Cardiac fibroblast (primary cell): ENCODE results near the gene HELB.

Source experiments
- DNase-seq, 2 donors: peaks; one replicate each; pipeline versions ENCODE4 v3.0.0 to v3.0.0-alpha.2; 2010; ENCODE audit warnings: low read depth in 2 of 2
- H3K4me3 ChIP-seq, 2 donors: replicated peaks in 1 of 2; 1 replicate in 1 of 2; 2 replicates in 1 of 2; pipeline ENCODE4 v1.5.1; 2011; ENCODE audit warnings: low read depth in 2 of 2, low read length in 2 of 2, mild to moderate bottlenecking in 2 of 2, moderate library complexity in 1 of 2
- TF ChIP-seq, protein P1 (sequence below): IDR thresholded peaks from one replicate; pipeline ENCODE4 v1.5.1; 2011; ENCODE audit warnings: low read depth, mild to moderate bottlenecking, low read length, inconsistent platforms

HELB gene

DNA sequence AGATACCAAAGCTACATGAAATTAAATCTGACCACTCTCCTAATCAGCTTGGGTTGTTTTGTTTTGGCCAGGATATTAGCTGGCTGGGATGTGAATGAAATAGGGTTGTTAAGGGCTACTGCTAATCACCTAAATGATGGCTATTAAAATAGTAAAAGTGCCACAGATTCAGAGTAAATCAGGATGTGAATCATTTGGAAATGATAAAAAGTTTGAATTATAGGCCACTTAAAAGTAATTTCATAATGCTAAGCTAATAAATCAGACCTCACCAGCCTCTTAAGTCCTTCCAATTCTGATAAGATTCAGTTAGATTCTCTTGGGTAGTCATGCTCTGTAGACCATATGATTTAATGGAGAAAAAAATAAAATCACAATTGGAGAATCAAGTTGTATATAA, 12.0 kb downstream of the HELB start:
- no peak for DNase-seq
- H3K4me3 ChIP-seq: no peak overlapping the region
- TF ChIP-seq, protein P1, sequence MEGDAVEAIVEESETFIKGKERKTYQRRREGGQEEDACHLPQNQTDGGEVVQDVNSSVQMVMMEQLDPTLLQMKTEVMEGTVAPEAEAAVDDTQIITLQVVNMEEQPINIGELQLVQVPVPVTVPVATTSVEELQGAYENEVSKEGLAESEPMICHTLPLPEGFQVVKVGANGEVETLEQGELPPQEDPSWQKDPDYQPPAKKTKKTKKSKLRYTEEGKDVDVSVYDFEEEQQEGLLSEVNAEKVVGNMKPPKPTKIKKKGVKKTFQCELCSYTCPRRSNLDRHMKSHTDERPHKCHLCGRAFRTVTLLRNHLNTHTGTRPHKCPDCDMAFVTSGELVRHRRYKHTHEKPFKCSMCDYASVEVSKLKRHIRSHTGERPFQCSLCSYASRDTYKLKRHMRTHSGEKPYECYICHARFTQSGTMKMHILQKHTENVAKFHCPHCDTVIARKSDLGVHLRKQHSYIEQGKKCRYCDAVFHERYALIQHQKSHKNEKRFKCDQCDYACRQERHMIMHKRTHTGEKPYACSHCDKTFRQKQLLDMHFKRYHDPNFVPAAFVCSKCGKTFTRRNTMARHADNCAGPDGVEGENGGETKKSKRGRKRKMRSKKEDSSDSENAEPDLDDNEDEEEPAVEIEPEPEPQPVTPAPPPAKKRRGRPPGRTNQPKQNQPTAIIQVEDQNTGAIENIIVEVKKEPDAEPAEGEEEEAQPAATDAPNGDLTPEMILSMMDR: no peak

DNA sequence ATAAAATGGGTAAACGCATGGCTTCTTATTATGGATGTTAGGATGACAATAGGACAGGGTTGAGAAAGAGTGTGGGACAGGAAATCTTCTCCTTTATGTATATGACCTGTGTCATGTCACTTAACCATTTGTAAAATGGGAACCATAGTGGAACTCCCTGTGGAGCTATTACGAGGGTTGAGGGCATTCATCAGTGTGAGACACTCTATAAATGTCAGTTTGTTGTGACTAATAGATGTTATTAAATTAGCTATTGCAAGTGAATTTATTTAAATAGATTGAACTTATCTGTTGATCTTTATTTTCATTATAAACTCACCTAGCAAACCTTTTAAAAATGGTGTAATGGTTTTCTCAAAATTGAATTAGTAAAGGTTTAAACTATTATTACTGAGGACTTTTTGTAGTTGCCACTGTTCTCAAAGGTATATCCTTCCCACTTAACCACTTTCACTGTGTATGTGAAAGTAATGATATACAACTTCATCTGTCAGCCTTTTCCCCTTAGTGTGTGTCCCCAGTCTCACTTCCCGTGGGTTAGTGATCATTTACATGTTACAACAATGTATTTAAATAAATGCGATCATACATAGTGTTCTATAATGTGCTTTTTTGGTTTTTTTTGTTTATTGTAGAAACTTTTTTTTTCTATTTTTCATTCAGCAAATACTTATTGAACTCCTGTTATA, 17.1 kb downstream of the HELB start:
- no peak overlapping the region for H3K4me3 ChIP-seq
- TF ChIP-seq, protein P1: no peak
- no peak for DNase-seq

DNA sequence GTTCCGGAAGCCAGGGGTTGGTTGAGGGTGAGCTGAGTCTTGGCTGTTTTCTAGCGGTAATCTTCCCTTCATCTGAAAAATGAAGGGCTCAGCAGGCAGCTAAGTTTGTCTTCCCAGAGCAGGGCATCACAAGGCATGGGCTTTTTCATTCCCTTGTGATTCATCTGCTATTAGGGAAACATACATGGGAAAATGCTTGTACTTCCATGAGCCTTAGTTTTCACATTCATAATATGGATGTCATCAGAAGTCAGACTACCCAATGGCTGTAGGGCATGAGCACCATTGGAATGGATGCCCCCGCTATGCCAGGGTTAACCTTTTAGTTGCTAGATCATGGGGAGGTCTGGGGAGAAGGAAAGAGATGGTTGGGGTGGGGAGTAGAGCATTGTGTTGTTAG, 18.7 kb downstream of the HELB start:
- DNase-seq: peak in 1 of 2 donors; percentile 14
- TF ChIP-seq, protein P1: no peak

DNA sequence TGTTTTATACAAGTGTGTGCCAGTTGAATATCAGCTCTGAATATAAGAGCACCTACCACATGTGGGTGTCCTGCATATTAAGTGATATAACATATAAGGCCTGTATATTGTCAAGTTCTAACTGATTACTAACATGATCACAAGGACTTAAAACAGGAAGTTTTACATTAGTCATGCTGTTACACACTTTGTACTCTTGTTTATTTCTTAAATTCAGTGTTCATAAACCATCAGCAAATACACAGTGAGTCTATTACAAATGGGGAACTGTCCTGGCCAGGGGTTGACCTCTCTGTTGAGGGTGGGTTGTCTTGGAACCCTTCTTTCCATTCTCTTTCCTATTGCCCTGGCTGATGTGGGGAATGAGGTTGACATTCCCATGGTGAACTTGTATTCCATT, 19.1 kb downstream of the HELB start:
- TF ChIP-seq, protein P1: no peak
- peak in 1 of 2 donors; percentile 38 for DNase-seq
- no peak overlapping the region for H3K4me3 ChIP-seq

More for the DNA sequence above, 18.7 kb downstream of the HELB start:
- no peak overlapping the region for H3K4me3 ChIP-seq

DNA sequence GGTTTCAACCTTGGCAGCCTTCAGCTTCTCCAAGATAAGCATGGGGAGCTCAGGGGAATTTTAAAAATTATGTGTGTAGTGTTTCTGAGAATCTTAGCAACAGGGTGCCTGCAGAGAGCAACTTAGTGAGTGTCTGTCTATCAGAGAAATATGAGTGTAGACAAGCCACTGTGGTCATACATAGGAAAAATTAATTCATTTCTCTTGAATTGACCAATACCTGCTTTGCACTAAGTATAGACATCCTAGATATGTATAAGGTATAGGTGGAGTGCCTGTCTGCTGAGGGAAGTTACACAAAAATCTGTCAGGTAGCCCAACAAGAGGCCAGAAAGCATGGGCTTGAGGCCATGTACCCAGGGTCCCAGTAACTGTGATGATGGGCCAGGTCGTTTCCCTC, 20.7 kb downstream of the HELB start:
- TF ChIP-seq, protein P1: no peak
- DNase-seq: no peak
- H3K4me3 ChIP-seq: no peak overlapping the region

DNA sequence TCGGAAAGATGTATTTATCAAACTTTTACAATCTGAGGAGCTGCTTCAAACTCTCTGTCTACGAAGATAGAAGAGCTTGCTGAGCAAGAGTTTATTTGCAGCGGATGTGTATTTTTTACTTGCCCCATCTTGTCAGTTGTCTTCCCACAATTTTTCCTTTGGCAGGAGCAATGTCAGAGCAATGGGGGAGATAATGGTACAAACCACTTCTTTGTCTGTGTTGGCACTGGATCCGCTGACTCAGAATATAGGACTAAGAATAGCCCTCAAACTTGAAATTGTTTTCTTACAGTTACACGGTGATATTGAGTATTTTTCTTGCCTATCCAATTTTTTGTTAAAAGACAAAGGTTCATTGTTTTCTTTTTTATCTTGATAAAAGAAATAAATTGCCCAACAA, 27.6 kb downstream of the HELB start:
- TF ChIP-seq, protein P1: no peak
- no peak overlapping the region for H3K4me3 ChIP-seq

DNA sequence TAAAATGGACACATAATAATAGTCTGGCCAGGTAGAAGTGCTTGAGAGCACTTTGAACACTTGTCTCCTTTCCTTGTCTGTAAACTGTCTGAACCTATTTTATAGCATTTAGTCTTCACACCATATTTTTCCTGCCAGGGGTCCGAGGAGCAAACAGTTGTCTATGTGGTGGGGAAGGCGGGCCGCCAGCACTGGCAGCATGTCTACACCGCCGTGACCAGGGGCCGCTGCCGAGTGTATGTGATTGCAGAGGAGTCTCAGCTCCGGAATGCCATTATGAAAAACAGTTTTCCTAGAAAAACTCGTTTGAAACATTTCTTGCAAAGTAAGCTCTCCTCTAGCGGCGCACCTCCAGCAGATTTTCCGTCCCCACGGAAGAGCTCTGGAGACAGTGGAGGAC, 28.7 kb downstream of the HELB start:
- no peak for DNase-seq
- no peak overlapping the region for H3K4me3 ChIP-seq
- TF ChIP-seq, protein P1: no peak

More for the DNA sequence above, 27.6 kb downstream of the HELB start:
- DNase-seq: peak; percentile 49 to 75
